Measurements from ENCODE around the gene REXO1.

REXO1 gene

DNA sequence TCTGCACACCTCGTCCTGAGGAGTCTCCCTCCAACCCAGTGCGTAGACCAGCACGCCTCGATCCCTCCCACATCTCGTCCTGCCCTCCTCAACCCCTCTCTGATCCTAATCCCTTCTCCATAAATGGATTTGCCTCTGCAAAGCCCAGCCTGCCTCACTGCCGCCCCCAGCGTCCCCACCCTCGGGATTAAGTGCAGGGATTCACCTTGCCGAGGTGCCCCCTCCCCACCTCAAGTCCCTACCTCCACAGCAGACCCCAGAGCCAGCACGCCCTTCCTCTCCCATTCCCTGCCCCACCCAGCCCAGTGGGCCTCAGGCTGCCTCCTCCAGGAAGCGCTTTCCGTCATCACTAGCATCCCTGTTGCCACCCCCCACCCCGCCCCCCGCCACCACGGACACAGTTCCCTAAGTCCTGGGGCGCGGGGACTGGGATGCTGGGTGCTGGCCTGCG, 11.1 kb upstream of the REXO1 start:
- DNase-seq, result no peak

GRCh38 chr19:1858412-1859081, 10.3 kb upstream of the REXO1 start:
- no peak for DNase-seq

DNA sequence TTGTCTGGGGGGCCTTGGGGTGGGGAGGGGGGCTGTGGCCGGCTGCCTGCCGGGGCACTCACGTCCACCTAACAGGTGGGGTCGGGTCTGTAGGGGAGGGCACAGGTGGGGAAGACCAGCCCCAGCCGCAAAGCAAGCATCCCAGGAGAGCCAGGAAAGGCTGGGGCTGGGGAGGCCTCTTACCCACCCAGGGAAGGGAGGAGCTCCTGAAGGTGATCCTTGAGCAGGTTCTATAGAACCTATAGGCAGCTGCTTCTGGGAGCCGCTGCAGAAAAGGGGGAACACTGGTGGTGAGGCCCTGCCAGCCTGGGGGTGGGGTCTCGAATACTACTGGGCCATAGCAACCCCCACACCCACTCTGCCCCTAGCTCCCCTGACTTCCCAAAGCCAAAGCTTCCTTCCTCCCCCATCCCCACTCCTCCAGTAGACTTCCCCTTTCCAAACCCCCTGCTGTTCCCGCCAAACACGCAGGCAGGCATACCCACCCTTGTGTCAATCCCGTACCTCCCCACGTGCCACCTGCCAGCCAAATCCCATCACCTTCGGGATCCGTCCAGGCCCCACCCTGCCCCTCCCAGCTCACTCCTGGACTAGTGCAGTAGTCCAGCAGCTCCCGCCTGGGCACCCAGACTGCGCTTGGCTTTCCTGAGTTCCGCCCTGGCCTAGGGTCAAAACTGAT, 9.5 kb upstream of the REXO1 start:
- DNase-seq, result no peak

DNA sequence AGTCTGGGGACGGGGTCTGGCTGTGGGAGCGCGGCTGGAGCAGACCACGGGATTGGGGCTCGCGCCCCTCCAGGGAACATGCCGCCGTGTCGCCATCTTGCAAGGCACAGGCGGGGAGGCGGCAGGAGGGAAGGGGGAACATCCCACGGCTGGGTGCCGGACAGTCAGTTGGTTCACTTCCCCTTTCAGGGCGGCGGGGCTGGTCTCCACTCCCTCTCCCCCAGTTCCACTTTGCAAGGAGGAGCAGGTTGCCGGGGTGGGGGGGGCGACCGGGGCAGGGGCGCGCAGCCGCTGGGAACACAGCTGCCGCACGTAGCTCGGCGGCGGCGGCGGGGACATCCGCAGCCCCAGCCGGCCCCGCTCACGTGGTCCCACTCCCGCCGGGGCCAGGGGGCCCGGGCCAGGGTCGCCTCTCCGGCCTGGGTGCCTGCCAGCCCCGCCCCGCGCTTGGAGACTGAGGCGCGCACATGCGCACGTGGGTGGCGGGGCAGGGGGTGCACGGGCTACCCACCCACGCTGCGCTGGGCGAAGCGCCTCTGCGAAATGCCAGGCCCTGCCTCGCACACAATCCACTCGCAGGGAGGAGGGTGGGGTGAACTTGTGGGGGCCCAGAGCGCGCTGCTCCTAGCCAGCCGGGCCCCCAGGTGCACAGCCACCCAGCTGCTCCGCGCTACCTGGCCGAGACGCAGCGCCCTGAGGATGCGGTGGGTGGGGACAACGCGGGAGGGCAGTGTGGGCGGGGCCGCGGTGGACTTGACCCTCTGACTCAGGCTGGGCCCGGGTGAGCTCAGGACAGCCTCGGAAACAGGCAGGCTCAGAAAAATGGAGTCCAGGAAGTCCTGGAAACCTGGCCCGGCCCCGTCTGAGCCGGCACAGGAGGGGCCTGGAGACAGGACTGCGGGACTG, 8.7 kb upstream of the REXO1 start:
- peak; percentile 72 for DNase-seq

DNA sequence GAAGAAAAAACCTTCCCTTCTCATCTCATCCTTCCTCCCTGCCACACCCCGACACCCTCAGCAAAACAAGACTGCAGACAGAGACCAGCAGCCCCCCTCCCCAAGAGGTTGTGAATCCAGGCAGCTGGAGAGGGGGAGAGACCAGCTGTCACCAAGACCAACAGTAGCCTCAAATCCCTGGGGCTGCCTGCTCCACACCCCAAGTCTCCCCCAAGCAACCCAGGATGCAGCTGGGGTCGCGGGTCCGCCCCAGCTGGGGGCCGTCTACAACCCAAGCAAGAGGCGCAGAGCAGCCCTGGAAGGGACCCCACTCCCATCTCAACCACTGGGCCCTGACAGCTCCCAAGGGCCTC, 8.0 kb upstream of the REXO1 start:
- no peak for DNase-seq

- no peak for DNase-seq
These were observed 7.6 kb upstream of the REXO1 start for GRCh38 chr19:1855828-1856255.

DNA sequence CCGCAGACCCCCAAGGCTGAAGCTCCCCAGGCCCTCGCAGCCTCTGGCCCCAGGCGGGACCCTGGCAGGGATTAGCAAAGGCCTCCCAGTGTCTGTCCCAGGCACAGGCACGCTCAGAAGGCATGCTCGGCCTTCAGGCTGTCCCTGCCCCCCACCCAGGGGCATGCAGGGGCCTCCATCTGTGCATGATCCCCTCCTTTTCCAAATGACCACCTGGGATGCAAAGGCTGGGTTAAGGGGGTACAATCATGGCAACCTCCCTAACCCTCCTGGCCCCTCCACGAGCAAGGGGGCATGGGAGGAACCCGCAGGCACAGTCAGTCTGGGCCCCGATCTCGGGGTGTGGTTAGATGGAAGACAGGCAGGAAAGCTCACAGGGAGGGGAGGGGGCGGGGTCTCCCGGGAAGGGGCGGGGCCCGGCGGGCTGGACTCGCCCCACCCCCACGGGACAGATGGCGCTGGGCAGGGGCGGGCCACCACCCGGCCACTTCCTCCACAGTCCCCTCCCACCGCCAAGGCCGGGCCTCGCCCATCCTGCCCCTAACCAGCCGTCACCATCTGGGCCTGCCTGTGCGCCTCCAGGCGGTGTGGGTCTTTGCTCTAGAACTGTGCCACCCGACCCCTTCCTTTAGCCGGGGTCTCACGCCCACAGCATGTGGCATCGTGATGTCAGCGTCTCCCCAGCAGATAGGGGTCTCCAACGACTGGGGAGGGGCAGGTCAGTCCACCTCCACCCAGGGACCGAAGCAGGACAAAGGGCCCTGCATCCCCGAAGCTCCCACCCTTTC, 7.0 kb upstream of the REXO1 start:
- peak; percentile 61 for DNase-seq

DNA sequence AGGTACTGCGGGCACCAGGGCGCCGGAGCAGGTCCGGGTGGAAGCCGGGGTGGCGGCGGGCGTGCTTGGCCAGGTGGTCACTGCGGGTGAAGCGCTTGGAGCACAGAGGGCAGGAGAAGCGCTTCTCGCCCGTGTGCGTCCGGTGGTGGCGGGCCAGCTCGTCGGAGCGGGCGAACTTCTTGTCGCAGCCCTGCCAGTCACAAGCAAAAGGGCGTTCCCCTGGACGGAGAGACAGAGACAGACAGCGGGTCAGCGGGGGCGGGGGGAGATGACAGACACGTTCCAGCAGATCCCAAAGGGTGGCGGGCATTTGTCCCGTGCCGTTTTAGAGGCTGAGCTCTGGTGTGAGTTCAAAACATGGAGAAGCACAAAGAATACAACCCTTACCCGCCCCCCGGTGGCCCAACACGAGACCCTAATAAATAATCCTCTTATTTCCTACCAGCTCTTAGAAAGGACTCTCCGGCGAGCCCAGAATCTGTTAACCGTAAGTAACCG, 6.3 kb upstream of the REXO1 start:
- no peak for DNase-seq

DNA sequence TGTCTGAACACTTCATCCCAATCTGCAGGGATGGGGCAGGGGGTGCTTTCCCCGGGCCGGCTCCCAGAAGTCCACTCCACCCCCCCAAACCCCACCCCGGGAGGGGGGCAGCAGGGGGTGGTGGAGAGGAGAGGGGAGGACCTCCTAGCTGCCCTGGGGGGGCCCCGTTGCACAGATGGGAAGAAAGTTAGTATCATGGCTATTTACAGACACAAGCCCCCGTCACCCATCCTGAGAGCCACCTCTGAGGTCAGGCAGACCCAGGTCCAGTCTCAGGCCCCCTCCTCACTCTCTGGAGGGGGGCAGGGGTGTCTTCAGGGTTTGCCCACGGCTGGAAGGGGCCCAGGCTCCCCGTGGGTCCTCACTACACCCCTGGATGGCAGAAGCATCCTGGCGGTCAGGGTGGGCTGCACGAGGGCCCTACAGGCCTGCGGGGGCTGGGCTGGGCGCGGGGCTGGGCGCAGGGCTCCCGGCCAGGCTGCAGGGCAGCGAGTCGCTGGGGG, 5.8 kb upstream of the REXO1 start:
- no peak for DNase-seq

DNA sequence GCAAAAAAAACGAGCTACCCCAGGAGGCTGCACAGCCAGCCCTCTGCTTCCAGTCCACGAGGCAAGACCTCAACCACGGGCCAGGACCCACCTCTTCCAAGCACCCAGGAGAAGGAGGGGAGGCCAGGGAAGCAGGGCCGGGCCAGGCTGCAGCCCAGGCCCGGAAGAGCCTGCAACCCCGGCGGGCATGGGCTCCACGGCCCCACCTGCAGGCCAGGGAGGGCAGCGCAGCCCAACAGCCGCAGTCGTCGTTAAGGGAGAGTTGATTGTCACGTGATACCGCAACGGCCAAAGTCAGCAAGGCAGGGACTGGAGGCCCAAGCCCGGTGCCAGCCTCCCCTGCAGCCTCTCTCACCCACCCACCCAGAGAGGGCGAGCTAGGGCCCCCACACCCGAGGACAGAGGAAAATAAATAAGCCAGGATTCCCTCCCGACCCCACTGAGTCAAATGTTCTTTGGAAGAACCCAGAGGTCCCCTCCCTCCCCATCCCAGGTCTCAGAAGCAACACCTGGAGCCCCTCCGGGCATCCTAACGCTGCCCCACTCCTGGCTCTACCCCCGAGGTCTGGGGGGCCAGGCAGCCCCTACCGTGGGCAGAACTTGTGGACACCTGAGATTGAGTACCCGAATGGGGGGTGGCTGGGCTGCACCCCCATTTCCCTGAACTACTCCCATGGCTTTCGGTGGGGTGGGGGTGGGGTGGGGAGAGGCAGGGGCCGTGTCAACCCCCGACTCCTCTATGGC, 5.2 kb upstream of the REXO1 start:
- DNase-seq, result peak; percentile 78

DNA sequence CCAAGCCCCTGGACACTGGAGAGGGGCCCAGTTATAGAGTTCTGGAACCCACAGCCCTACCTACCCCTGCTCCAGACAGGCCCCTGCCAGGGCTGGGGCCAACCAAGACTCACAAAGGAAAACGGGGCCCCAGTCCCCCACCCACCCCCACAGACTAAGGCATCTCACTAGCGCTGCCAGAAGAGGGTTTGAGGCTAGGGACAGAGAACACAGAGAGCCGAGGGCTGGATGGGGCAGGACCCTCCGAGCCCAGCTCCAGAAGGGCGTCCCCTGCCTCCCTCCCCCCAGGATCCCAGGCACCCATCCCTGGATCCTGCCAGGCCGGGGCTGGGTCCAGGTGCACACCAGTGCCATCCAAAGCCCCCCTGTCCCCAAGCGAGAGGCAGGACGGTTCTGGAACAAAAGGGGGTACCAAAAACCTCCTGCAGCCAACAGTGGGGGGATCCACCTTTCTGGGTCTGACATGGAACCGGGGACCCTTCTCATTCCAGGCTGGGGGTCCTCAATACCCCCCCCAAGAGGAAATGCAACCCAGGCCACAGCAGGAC, 4.4 kb upstream of the REXO1 start:
- DNase-seq, result no peak

GRCh38 chr19:1851654-1852580, 3.6 kb upstream of the REXO1 start:
- peak; percentile 80 for DNase-seq

GRCh38 chr19:1850809-1851653, 2.7 kb upstream of the REXO1 start:
- DNase-seq, result no peak

- no peak for DNase-seq
These were observed 1.7 kb upstream of the REXO1 start for GRCh38 chr19:1849886-1850398.

DNA sequence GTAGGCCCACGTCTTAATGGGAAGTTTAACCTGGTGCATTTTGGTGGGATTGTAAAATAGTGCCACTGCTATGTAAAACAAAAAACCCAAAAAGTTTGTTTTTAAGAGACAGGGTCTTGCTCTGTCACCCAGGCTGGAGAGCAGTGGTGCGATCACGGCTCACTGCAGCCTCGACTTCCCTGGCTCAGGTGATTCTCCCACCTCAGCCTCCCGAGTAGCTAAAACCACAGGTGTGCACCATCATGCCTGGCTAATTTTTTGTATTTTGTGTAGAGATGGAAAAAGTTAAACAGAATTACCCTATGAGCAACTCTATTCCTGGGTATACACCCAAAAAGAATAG, 820 bp upstream of the REXO1 start:
- DNase-seq, result no peak

GRCh38 chr19:1847684-1848398, 442 bp downstream of the REXO1 start:
- no peak for DNase-seq

DNA sequence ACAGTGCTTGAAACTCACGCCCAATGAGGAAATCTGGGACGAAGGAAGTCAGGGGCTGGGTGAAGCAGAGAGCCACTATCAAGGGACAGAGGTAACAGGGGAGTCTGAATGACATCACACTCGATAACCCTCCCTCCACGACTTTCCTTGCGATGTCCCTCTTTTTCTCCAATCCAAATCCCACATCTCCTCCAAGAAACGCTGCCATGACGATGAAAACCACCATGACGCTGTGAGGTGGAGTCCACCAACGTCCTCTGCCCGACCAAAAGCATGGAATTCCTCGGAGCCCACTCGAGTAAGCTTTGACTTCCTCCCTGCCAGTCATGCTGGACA, 967 bp downstream of the REXO1 start:
- no peak for DNase-seq

GRCh38 chr19:1846517-1847204, 1.6 kb downstream of the REXO1 start:
- DNase-seq, result no peak
